GM12878 (cell line): ENCODE results near the gene KCNA3. TPM values are rescaled to one million over a fixed set of nuclear protein-coding genes. Genes with fewer than 3 reads are reported as not detected.

ENCODE experiments used
- ATAC-seq: fragments of 200-7000 bp; cut with Tn5 transposase; 3 replicates; pipeline ENCODE4 v1.9.1; 2020; ENCODE audit warnings: mild to moderate bottlenecking, moderate library complexity
- BruUV-seq: library from RNA; stranded (reverse); fragments of 400-500 nt; replicated peaks from 2 replicates; lab custom pipeline; 2021; lab: Mats Ljungman, UMichigan
- CTCF ChIA-PET: fragments of 300-600 bp; sonication (Branson Sonifier 250); formaldehyde crosslinking; extraction: SDS; loops from one replicate; lab custom pipeline; 2021; ENCODE audit warnings: inconsistent platforms; lab: Yijun Ruan, JAX
- POLR2A ChIA-PET: fragments of 350-600 bp; formaldehyde crosslinking; extraction: SDS; loops from one replicate; lab custom pipeline; 2021; ENCODE audit warnings: inconsistent platforms; lab: Charles Lee
- RAD21 ChIA-PET: fragments of 300-600 bp; sonication (Branson Sonifier 250); formaldehyde crosslinking; loops from one replicate; lab custom pipeline; 2023; ENCODE audit warnings: antibody characterized with exemption; ENCODE audit not compliant: unreplicated experiment; lab: Charles Lee
- SMC1A ChIA-PET: fragments of 300-600 bp; sonication (Branson Sonifier 250); formaldehyde crosslinking; loops from one replicate; lab custom pipeline; 2023; ENCODE audit not compliant: unreplicated experiment, uncharacterized antibody; lab: Charles Lee
- DNase-seq: peaks from one replicate; pipeline ENCODE4 v3.0.0-alpha.2; 2011; ENCODE audit warnings: low read depth, low spot score
- FAIRE-seq: peaks from 3 replicates; lab custom pipeline; 2011; peaks lifted over from hg19 to GRCh38; lab: Jason Lieb, UNC
- H2AFZ ChIP-seq: 2 replicates; pipeline ENCODE4 v1.6.0; 2011; ENCODE audit warnings: low read depth, low read length, control low read depth; ENCODE audit not compliant: control insufficient read depth
- H3K27ac ChIP-seq: 2 replicates; pipeline ENCODE4 v1.5.1; 2011; ENCODE audit warnings: control low read depth; ENCODE audit not compliant: control insufficient read depth, insufficient read depth
- H3K27me3 ChIP-seq, 2 experiments: replicated peaks in 1 of 2; 2 replicates each; pipeline versions ENCODE4 v1.6.0 to v1.6.1; 2011; ENCODE audit warnings: low read length in 1 of 2; ENCODE audit not compliant: control insufficient read depth in 2 of 2, insufficient read depth in 2 of 2
- H3K36me3 ChIP-seq, 2 experiments: 2 replicates each; pipeline ENCODE4 v1.5.1; 2011; ENCODE audit warnings: low read length in 1 of 2; ENCODE audit not compliant: control insufficient read depth in 2 of 2, insufficient read depth in 2 of 2
- H3K4me1 ChIP-seq: 2 replicates; pipeline ENCODE4 v1.6.1; 2011; ENCODE audit warnings: mild to moderate bottlenecking, low read length, moderate library complexity, mixed read lengths; ENCODE audit not compliant: control insufficient read depth, insufficient read depth
- H3K4me2 ChIP-seq: 2 replicates; pipeline ENCODE4 v1.6.0; 2011; ENCODE audit warnings: control low read depth; ENCODE audit not compliant: control insufficient read depth, insufficient read depth
- H3K4me3 ChIP-seq: fragments of 200-600 bp; sonication (generic); 2 replicates; pipeline ENCODE4 v1.5.1; 2016
- H3K79me2 ChIP-seq: 2 replicates; pipeline ENCODE4 v1.6.0; 2011; ENCODE audit warnings: low read length; ENCODE audit not compliant: control insufficient read depth, insufficient read depth
- H3K9ac ChIP-seq: 2 replicates; pipeline ENCODE4 v1.8.0; 2011; ENCODE audit warnings: low read length, control low read depth, mixed read lengths; ENCODE audit not compliant: control insufficient read depth, insufficient read depth
- H3K9me3 ChIP-seq: replicated peaks from 3 replicates; pipeline ENCODE4 v1.5.1; 2011; ENCODE audit warnings: mild to moderate bottlenecking, low read length; ENCODE audit not compliant: control insufficient read depth, insufficient read depth
- H4K20me1 ChIP-seq: 2 replicates; pipeline ENCODE4 v1.6.0; 2011; ENCODE audit not compliant: control insufficient read depth, insufficient read depth
- BACH1 ChIP-seq: fragments of 450-650 bp; IDR thresholded peaks from 2 replicates; pipeline ENCODE4 v1.6.1; 2017; ENCODE audit warnings: mild to moderate bottlenecking, borderline replicate concordance
- CBX3 ChIP-seq: fragments of 200-600 bp; sonication (generic); IDR thresholded peaks from 2 replicates; pipeline ENCODE4 v1.6.1; 2016; ENCODE audit warnings: low read depth, borderline replicate concordance
- GATAD2B ChIP-seq: fragments of 450-650 bp; conservative IDR thresholded peaks from 2 replicates; pipeline ENCODE4 v1.6.1; 2017; ENCODE audit warnings: low read depth, mild to moderate bottlenecking, moderate library complexity
- KDM1A ChIP-seq: fragments of 200-600 bp; sonication (generic); IDR thresholded peaks from 2 replicates; pipeline ENCODE4 v1.6.1; 2016; ENCODE audit warnings: borderline replicate concordance
- MTA3 ChIP-seq: IDR thresholded peaks from 2 replicates; pipeline ENCODE4 v1.6.1; 2012; ENCODE audit warnings: low read length, inconsistent platforms, borderline replicate concordance
- NFIC ChIP-seq: IDR thresholded peaks from 2 replicates; pipeline ENCODE4 v1.6.1; 2012; ENCODE audit warnings: low read depth, mild to moderate bottlenecking, inconsistent platforms, low read length, moderate library complexity
- NFYA ChIP-seq: IDR thresholded peaks from 2 replicates; pipeline ENCODE4 v1.6.1; 2011; ENCODE audit warnings: low read depth, mild to moderate bottlenecking, low read length, improper control_type of control experiment, borderline replicate concordance
- NRF1 ChIP-seq: conservative IDR thresholded peaks from 2 replicates; pipeline ENCODE4 v1.6.1; 2011; ENCODE audit warnings: mild to moderate bottlenecking, low read depth, low read length, improper control_type of control experiment
- PAX5 ChIP-seq: IDR thresholded peaks from 2 replicates; pipeline ENCODE4 v1.6.1; 2011; ENCODE audit warnings: low read depth, low read length, borderline replicate concordance
- PML ChIP-seq: IDR thresholded peaks from 2 replicates; pipeline ENCODE4 v1.6.1; 2012; ENCODE audit warnings: low read length, inconsistent platforms
- PRDM15 ChIP-seq: fragments of 450-650 bp; formaldehyde crosslinking; IDR thresholded peaks from 2 replicates; pipeline ENCODE4 v1.4.0; 2020; ENCODE audit warnings: mild to moderate bottlenecking, moderate library complexity
- RAD21 ChIP-seq: IDR thresholded peaks from 2 replicates; pipeline ENCODE4 v1.6.1; 2011; ENCODE audit warnings: mild to moderate bottlenecking, low read depth, low read length, moderate library complexity; ENCODE audit not compliant: insufficient read depth
- RB1 ChIP-seq: fragments of 450-650 bp; formaldehyde crosslinking; IDR thresholded peaks from 2 replicates; pipeline ENCODE4 v1.6.1; 2017; ENCODE audit warnings: mild to moderate bottlenecking, borderline replicate concordance
- SIX5 ChIP-seq: IDR thresholded peaks from 2 replicates; pipeline ENCODE4 v1.6.1; 2011; ENCODE audit warnings: mild to moderate bottlenecking, low read depth, low read length, moderate library complexity; ENCODE audit not compliant: severe bottlenecking
- STAT1 ChIP-seq: fragments of 450-650 bp; conservative IDR thresholded peaks from 2 replicates; pipeline ENCODE4 v1.6.1; 2014; ENCODE audit warnings: antibody characterized with exemption, mild to moderate bottlenecking
- SUZ12 ChIP-seq: fragments of 200-600 bp; sonication (generic); IDR thresholded peaks from one replicate; pipeline ENCODE4 v1.6.1; 2018; ENCODE audit warnings: antibody characterized with exemption, mild to moderate bottlenecking; ENCODE audit not compliant: unreplicated experiment
- ZSCAN29 ChIP-seq: fragments of 450-650 bp; IDR thresholded peaks from 2 replicates; pipeline ENCODE4 v1.6.1; 2017; ENCODE audit warnings: mild to moderate bottlenecking, moderate library complexity
- ZZZ3 ChIP-seq: IDR thresholded peaks from 2 replicates; pipeline ENCODE4 v1.6.1; 2011; ENCODE audit warnings: low read depth; ENCODE audit not compliant: control insufficient read depth, insufficient read length
- WGBS: methylation state at CpG from one replicate; pipeline ENCODE4 v1.1.6; 2016; ENCODE audit warnings: low lambda C conversion rate; ENCODE audit not compliant: insufficient replicate concordance, insufficient coverage; ENCODE audit errors: missing lambda C conversion rate; 5-methylcytosine and 5-hydroxymethylcytosine counted together
- in situ Hi-C: fragments of 300-500 bp; cut with MboI; formaldehyde crosslinking; loops from 9 replicates; pipeline ENCODE4 v1.14.3; 2018; ENCODE audit warnings: mixed read lengths
- intact Hi-C: fragments of 100-400 bp; cut with micrococcal nuclease; formaldehyde crosslinking; loops from one replicate; pipeline ENCODE4 v1.14.2; 2022; ENCODE audit not compliant: unreplicated experiment
- polyA plus RNA-seq, 11 experiments: library from polyadenylated mRNA; depleted of rRNA in 4 of 11; unstranded in 6 of 11; stranded (reverse) in 5 of 11; fragments of >200 nt; fragmentation: Nextera tagmentation in 4 of 11; fragmentation: Illumina TruSeq in 1 of 11; extraction: Ambion mirVana in 4 of 11; extraction: Trizol in 1 of 11; gene quantifications; 1 replicate in 1 of 11; 2 replicates in 10 of 11; pipeline versions ENCODE4 v1.2.1 to v1.2.3, GENCODE V29; 2011 to 2016; ENCODE audit warnings: inconsistent platforms in 2 of 11, missing spikeins in 2 of 11, low read depth in 1 of 11
- total RNA-seq, 4 experiments: library from RNA; depleted of rRNA in 3 of 4; stranded (reverse); fragments of >200 nt in 3 of 4; fragmentation: Illumina TruSeq in 1 of 4; extraction: Trizol in 1 of 4; gene quantifications; 2 replicates each; pipeline versions ENCODE4 v1.2.1 to v1.2.3, GENCODE V29; 2013 to 2021
- TF ChIP-seq, protein P1 (sequence below): fragments of 450-650 bp; IDR thresholded peaks from 2 replicates; pipeline ENCODE4 v1.6.1; 2017; ENCODE audit warnings: mild to moderate bottlenecking

The KCNA3 gene
- total and polyA plus RNA-seq, 10 of the 15 experiments (the other 5 are each of a cell fraction or from before 2014, with no cell fraction given), result 0.10 to 3.3 (median 1.7) TPM

GRCh38 chr1:110637475-110637874 lies 37.3 kb downstream of the KCNA3 start:
- in situ Hi-C loops, result no loop called here
- WGBS, result 90% methylated on average over 3 of the region's 3 CpGs
- Histone ChIP-seq H3K4me2 (no peak overlapping the region), H2AFZ (no peak overlapping the region), H3K36me3 (no peaks in the 10 kb centered on the region), H3K4me1 (peaks cover 66% of the 10 kb centered on the region), H3K79me2 (no peaks in the 10 kb centered on the region), H3K27ac (no peak overlapping the region), H3K9ac (no peak overlapping the region), H3K4me3 (no peak overlapping the region), H3K9me3 (no peaks in the 10 kb centered on the region), H4K20me1 (no peaks in the 10 kb centered on the region), H3K27me3 (no peaks in the 10 kb centered on the region)
- SMC1A ChIA-PET, result interaction anchor here (1.2 to 11.2 kb wide), 5 partner anchors 11 to 128 kb away, joined by 5 to 144 read pairs (median 27); no protein-coding TSS in a partner anchor
- CTCF ChIA-PET, result interaction anchor here (0.6 to 6.8 kb wide), 8 partner anchors 9 to 142 kb away, joined by 3 to 86 read pairs (median 22); no protein-coding TSS in a partner anchor
- POLR2A ChIA-PET, result interaction anchor here (1.0 to 1.5 kb wide), 3 partner anchors 10 to 128 kb away, joined by 3 to 4 read pairs (median 3); no protein-coding TSS in a partner anchor
- intact Hi-C loops, result loop anchor here (10.0 kb wide), 2 partner anchors 237 to 587 kb away; partner anchors contain the start of genes CD53 and CHI3L2
- RAD21 ChIA-PET, result interaction anchor here (1.0 to 6.4 kb wide), 4 partner anchors 8 to 127 kb away, joined by 4 to 82 read pairs (median 35); no protein-coding TSS in a partner anchor
- no peak for DNase-seq
- FAIRE-seq, result no peak
- no peak for ATAC-seq
- no TSS peak for BruUV-seq
- TF ChIP-seq SIX5 (no peak), NRF1 (no peak), CBX3 (no peak), RB1 (no peak), PML (no peak), ZZZ3 (no peak), RAD21 (no peak), STAT1 (no peak), KDM1A (no peak), ZSCAN29 (no peak), GATAD2B (no peak), PRDM15 (no peak), BACH1 (no peak), NFYA (no peak), SUZ12 (no peak), NFIC (no peak), PAX5 (no peak), MTA3 (no peak)
- TF ChIP-seq, protein P1, sequence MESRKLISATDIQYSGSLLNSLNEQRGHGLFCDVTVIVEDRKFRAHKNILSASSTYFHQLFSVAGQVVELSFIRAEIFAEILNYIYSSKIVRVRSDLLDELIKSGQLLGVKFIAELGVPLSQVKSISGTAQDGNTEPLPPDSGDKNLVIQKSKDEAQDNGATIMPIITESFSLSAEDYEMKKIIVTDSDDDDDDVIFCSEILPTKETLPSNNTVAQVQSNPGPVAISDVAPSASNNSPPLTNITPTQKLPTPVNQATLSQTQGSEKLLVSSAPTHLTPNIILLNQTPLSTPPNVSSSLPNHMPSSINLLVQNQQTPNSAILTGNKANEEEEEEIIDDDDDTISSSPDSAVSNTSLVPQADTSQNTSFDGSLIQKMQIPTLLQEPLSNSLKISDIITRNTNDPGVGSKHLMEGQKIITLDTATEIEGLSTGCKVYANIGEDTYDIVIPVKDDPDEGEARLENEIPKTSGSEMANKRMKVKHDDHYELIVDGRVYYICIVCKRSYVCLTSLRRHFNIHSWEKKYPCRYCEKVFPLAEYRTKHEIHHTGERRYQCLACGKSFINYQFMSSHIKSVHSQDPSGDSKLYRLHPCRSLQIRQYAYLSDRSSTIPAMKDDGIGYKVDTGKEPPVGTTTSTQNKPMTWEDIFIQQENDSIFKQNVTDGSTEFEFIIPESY, result no peak
